ENCODE data around the gene GATB. TPM values are rescaled to one million over a fixed set of nuclear protein-coding genes. Genes with fewer than 3 reads are reported as not detected.

The GATB gene
- polyA plus RNA-seq, 1 donor (not counting 4 experiments of a cell fraction or from before 2014, with no cell fraction given), result 31.0 TPM

DNA sequence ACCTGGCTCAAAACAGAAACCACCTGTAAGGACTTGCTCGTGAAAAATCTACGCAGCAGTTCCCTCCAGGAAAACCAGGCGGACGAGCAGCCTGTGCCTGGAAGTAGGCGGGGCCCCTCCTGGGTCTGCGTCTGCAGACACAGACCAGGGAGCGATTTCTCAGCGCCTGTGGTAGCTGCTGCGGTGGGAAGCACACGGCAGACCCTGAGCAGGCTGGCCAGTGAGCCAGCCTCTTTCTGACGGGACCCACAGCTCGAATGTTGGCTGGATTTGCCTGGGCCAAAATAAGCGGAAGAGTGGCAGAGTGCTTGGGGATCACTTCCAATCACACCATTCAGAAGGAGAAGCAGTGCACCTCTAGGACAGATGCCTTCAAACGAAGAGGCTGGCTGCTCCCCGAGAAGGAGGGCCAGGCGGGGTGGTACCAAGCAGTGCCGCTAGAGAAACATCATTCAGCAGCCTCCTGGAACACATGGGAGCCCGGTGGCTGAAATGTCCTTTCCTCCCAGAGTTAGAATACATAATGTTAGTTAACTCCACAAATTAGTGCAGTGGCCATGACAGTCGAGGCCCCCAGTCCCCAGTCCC is 85.9 kb downstream of the GATB start:
- H3K9ac ChIP-seq (ENCODE audit: control insufficient read depth, extremely low read depth, insufficient read depth, low read length), result peak overlapping the region; percentile 41
- H2AFZ ChIP-seq (ENCODE audit: control insufficient read depth, low read length), result peak overlapping the region; percentile 53

DNA sequence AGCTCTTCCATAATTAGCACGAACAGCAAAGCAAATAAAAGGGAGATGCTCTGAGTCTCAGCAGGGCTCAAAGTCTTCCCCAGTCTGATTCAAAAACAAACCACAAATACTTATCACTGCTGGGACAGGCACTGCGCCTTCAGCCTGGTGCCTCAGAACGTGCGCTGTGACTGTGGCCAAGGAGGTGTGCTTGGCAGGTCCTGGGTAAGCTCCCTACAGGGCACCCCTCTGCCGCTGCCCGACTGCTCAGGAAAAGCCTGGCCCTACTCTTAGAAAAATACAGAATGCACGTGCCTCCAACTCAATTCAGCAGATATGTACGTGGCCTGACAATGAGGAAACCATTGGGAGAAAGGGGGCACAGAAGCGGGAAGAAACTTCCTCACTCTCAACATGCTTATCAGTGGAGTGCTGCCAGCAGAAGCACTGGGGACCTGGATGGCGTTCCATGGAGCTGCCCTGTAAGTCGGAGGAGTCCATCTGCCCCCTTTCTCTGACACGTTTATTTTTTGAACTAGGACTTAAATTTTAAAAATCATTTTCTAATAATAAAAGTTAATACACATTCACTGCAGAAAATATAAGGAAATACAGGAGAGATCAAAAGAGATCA is 86.8 kb downstream of the GATB start:
- Histone ChIP-seq H3K4me2 (ENCODE audit: control insufficient read depth, extremely low read depth, insufficient read depth, low read depth, low read length) (peak overlapping the region; percentile 84), H3K9me3 (ENCODE audit: control insufficient read depth, low read depth, low read length) (no peaks in the 10 kb centered on the region), H3K27ac (ENCODE audit: control insufficient read depth, insufficient read depth, low read length) (peak overlapping the region; percentile 64), H4K20me1 (ENCODE audit: control insufficient read depth, extremely low read depth, insufficient read depth, low read length) (no peaks in the 10 kb centered on the region), H3K4me1 (ENCODE audit: control insufficient read depth, extremely low read depth, insufficient read depth, low read length) (peaks cover 48% of the 10 kb centered on the region), H3K9ac (ENCODE audit: control insufficient read depth, extremely low read depth, insufficient read depth, low read length) (peak overlapping the region; percentile 41), H3K4me3 (ENCODE audit: control insufficient read depth in 2 of 3, extremely low read depth in 1 of 3, insufficient read depth in 2 of 3, low read depth in 1 of 3, low read length in 3 of 3) (peak overlapping the region in 1 of 3 experiments; percentile 9), H3K27me3 (ENCODE audit: control insufficient read depth, extremely low read depth, insufficient read depth, low read length) (no peaks in the 10 kb centered on the region), H3K9me1 (ENCODE audit: control insufficient read depth, extremely low read depth, insufficient read depth, low read length) (no peaks in the 10 kb centered on the region), H2AFZ (ENCODE audit: control insufficient read depth, low read length) (peak overlapping the region; percentile 29), H3K79me2 (ENCODE audit: control insufficient read depth, insufficient read depth, low read length) (no peaks in the 10 kb centered on the region), H3K36me3 (ENCODE audit: control insufficient read depth in 2 of 2, extremely low read depth in 1 of 2, insufficient read depth in 2 of 2, low read length in 2 of 2) (peaks cover 4 to 5% of the 10 kb centered on the region in 2 experiments)
- no peak for TF ChIP-seq EZH2 (IDR thresholded peaks at IDR 0.05; ENCODE audit: low read length)
- FAIRE-seq (no peak), DNase-seq (ENCODE audit: low read depth, low spot score) (no peak)
- dilution Hi-C loops (cut with MboI; ENCODE audit: extremely low pct_ligation_motif_present, low sequenced_read_pairs), result no loop called here

More for the DNA sequence above, 85.9 kb downstream of the GATB start:
- dilution Hi-C loops (cut with MboI; ENCODE audit: extremely low pct_ligation_motif_present, low sequenced_read_pairs), result no loop called here
- peak; percentile 26 for DNase-seq (ENCODE audit: low read depth, low spot score)
- Histone ChIP-seq H3K27ac (ENCODE audit: control insufficient read depth, insufficient read depth, low read length) (peak overlapping the region; percentile 64), H3K36me3 (ENCODE audit: control insufficient read depth in 2 of 2, extremely low read depth in 1 of 2, insufficient read depth in 2 of 2, low read length in 2 of 2) (peaks cover 4 to 5% of the 10 kb centered on the region in 2 experiments), H4K20me1 (ENCODE audit: control insufficient read depth, extremely low read depth, insufficient read depth, low read length) (no peaks in the 10 kb centered on the region), H3K4me1 (ENCODE audit: control insufficient read depth, extremely low read depth, insufficient read depth, low read length) (peaks cover 47% of the 10 kb centered on the region), H3K79me2 (ENCODE audit: control insufficient read depth, insufficient read depth, low read length) (no peaks in the 10 kb centered on the region), H3K4me2 (ENCODE audit: control insufficient read depth, extremely low read depth, insufficient read depth, low read depth, low read length) (peak overlapping the region; percentile 84), H3K27me3 (ENCODE audit: control insufficient read depth, extremely low read depth, insufficient read depth, low read length) (no peaks in the 10 kb centered on the region), H3K4me3 (ENCODE audit: control insufficient read depth in 2 of 3, extremely low read depth in 1 of 3, insufficient read depth in 2 of 3, low read depth in 1 of 3, low read length in 3 of 3) (peak overlapping the region in 2 of 3 experiments; percentile 39 to 51), H3K9me3 (ENCODE audit: control insufficient read depth, low read depth, low read length) (no peaks in the 10 kb centered on the region), H3K9me1 (ENCODE audit: control insufficient read depth, extremely low read depth, insufficient read depth, low read length) (no peaks in the 10 kb centered on the region)
- TF ChIP-seq EZH2 (IDR thresholded peaks at IDR 0.05; ENCODE audit: low read length), result no peak
- TF ChIP-seq, protein P1, sequence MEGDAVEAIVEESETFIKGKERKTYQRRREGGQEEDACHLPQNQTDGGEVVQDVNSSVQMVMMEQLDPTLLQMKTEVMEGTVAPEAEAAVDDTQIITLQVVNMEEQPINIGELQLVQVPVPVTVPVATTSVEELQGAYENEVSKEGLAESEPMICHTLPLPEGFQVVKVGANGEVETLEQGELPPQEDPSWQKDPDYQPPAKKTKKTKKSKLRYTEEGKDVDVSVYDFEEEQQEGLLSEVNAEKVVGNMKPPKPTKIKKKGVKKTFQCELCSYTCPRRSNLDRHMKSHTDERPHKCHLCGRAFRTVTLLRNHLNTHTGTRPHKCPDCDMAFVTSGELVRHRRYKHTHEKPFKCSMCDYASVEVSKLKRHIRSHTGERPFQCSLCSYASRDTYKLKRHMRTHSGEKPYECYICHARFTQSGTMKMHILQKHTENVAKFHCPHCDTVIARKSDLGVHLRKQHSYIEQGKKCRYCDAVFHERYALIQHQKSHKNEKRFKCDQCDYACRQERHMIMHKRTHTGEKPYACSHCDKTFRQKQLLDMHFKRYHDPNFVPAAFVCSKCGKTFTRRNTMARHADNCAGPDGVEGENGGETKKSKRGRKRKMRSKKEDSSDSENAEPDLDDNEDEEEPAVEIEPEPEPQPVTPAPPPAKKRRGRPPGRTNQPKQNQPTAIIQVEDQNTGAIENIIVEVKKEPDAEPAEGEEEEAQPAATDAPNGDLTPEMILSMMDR (optimal IDR thresholded peaks at IDR 0.05 in 1 of 3, IDR thresholded peaks at IDR 0.05 in 1 of 3, conservative IDR thresholded peaks at IDR 0.05 in 1 of 3; ENCODE audit: extremely low read depth in 1 of 3, insufficient read depth in 2 of 3, low read length in 3 of 3), result peak in 1 of 3 experiments; percentile 21
- FAIRE-seq, result peak; percentile 81

Measured in keratinocyte (primary cell).